Activated B cell treated with CpG ODN at 0.5 μM for 24 hours (primary cell): Measurements from ENCODE around the gene DPF3. TPM values are rescaled to one million over a fixed set of nuclear protein-coding genes. Genes with fewer than 3 reads are reported as not detected.

Experiments
- ATAC-seq: fragments of 200-7000 bp; cut with Tn5 transposase; one replicate; pipeline ENCODE4 v1.10.0; 2021; ENCODE audit warnings: low read depth, mild to moderate bottlenecking, moderate library complexity
- CTCF ChIA-PET: fragments of 350-600 bp; sonication (Branson Sonifier 250); formaldehyde crosslinking; loops from one replicate; lab custom pipeline; 2021; ENCODE audit warnings: antibody characterized with exemption; lab: Charles Lee
- POLR2A ChIA-PET: fragments of 350-600 bp; sonication (Branson Sonifier 250); formaldehyde crosslinking; loops from one replicate; lab custom pipeline; 2021; ENCODE audit warnings: antibody characterized with exemption; lab: Charles Lee
- DNase-seq: peaks from one replicate; pipeline ENCODE4 v3.0.0; 2022
- H3K27ac Mint-ChIP-seq: one replicate; pipeline ENCODE4 v1.8.0; 2020; ENCODE audit warnings: mixed read lengths
- H3K27me3 Mint-ChIP-seq: one replicate; pipeline ENCODE4 v1.8.0; 2021; ENCODE audit warnings: mixed read lengths
- H3K36me3 Mint-ChIP-seq: one replicate; pipeline ENCODE4 v1.8.0; 2021; ENCODE audit warnings: low read depth, mixed read lengths
- H3K4me1 Mint-ChIP-seq: one replicate; pipeline ENCODE4 v1.8.0; 2021; ENCODE audit warnings: mixed read lengths
- H3K4me3 Mint-ChIP-seq: one replicate; pipeline ENCODE4 v1.8.0; 2020; ENCODE audit warnings: mild to moderate bottlenecking, mixed read lengths
- H3K9me3 Mint-ChIP-seq: one replicate; pipeline ENCODE4 v1.8.0; 2020; ENCODE audit warnings: mixed read lengths
- CTCF ChIP-seq: fragments of 200-600 bp; IDR thresholded peaks from one replicate; pipeline ENCODE4 v1.8.0; 2022; ENCODE audit warnings: antibody characterized with exemption, mild to moderate bottlenecking
- intact Hi-C: fragments of 100-400 bp; cut with micrococcal nuclease; formaldehyde crosslinking; loops from one replicate; pipeline ENCODE4 v1.15.1; 2024
- total RNA-seq: library from RNA; stranded (reverse); gene quantifications from 2 replicates; pipeline ENCODE4 v1.2.3, GENCODE V29; 2022

Gene DPF3
- total RNA-seq, 1 donor from 2014 or later: 3.5 TPM

GRCh38 chr14:72812292-72812851, 81.5 kb downstream of the DPF3 start:
- no peaks in the 10 kb centered on the region for H3K9me3 Mint-ChIP-seq
- no peaks in the 10 kb centered on the region for H3K27me3 Mint-ChIP-seq
- H3K4me3 Mint-ChIP-seq: no peak overlapping the region
- ATAC-seq: no peak
- ChIA-PET POLR2A (interaction anchor here (0.5 kb wide), 1 partner anchor 51 kb away, joined by 9 read pairs; no protein-coding TSS in a partner anchor), CTCF (no interaction called here)
- peaks cover 3% of the 10 kb centered on the region for H3K36me3 Mint-ChIP-seq
- no peak for TF ChIP-seq CTCF
- intact Hi-C loops: no loop called here
- DNase-seq: no peak
- no peak overlapping the region for H3K27ac Mint-ChIP-seq
- H3K4me1 Mint-ChIP-seq: peaks cover 42% of the 10 kb centered on the region

- H3K27me3 Mint-ChIP-seq: no peaks in the 10 kb centered on the region
- no peak overlapping the region for H3K4me3 Mint-ChIP-seq
- no peak for TF ChIP-seq CTCF
- peak overlapping the region; percentile 43 for H3K27ac Mint-ChIP-seq
- intact Hi-C loops: no loop called here
- no peak for DNase-seq
- peaks cover 2% of the 10 kb centered on the region for H3K36me3 Mint-ChIP-seq
- H3K4me1 Mint-ChIP-seq: peaks cover 23% of the 10 kb centered on the region
- ATAC-seq: peak; percentile 52
- no peaks in the 10 kb centered on the region for H3K9me3 Mint-ChIP-seq
- POLR2A ChIA-PET: interaction anchor here (0.7 kb wide), 1 partner anchor 13 kb away, joined by 3 read pairs; no protein-coding TSS in a partner anchor
- CTCF ChIA-PET: no interaction called here
These were observed 83.7 kb downstream of the DPF3 start for GRCh38 chr14:72810201-72810600.

GRCh38 chr14:72809063-72809462, 84.8 kb downstream of the DPF3 start:
- no peak overlapping the region for H3K27ac Mint-ChIP-seq
- DNase-seq (no peak), ATAC-seq (no peak)
- H3K27me3 Mint-ChIP-seq: no peaks in the 10 kb centered on the region
- H3K9me3 Mint-ChIP-seq: no peaks in the 10 kb centered on the region
- H3K4me3 Mint-ChIP-seq: no peak overlapping the region
- POLR2A ChIA-PET: no interaction called here
- CTCF ChIA-PET: no interaction called here
- intact Hi-C loops: no loop called here
- TF ChIP-seq CTCF: no peak
- peaks cover 23% of the 10 kb centered on the region for H3K4me1 Mint-ChIP-seq
- H3K36me3 Mint-ChIP-seq: peaks cover 7% of the 10 kb centered on the region

GRCh38 chr14:72808564-72808963, 85.3 kb downstream of the DPF3 start:
- H3K4me3 Mint-ChIP-seq: no peak overlapping the region
- ATAC-seq (no peak), DNase-seq (no peak)
- ChIA-PET POLR2A (no interaction called here), CTCF (no interaction called here)
- no peaks in the 10 kb centered on the region for H3K27me3 Mint-ChIP-seq
- TF ChIP-seq CTCF: no peak
- peaks cover 23% of the 10 kb centered on the region for H3K4me1 Mint-ChIP-seq
- H3K27ac Mint-ChIP-seq: no peak overlapping the region
- H3K36me3 Mint-ChIP-seq: peaks cover 8% of the 10 kb centered on the region
- intact Hi-C loops: no loop called here
- H3K9me3 Mint-ChIP-seq: no peaks in the 10 kb centered on the region

- intact Hi-C loops: no loop called here
- no peak overlapping the region for H3K27ac Mint-ChIP-seq
- POLR2A ChIA-PET: no interaction called here
These were observed 91.3 kb downstream of the DPF3 start for GRCh38 chr14:72802588-72802946.

More at GRCh38 chr14:72802588-72802946, 91.3 kb downstream of the DPF3 start:
- Mint-ChIP-seq H3K4me1 (peaks cover 2% of the 10 kb centered on the region), H3K9me3 (no peaks in the 10 kb centered on the region), H3K36me3 (peaks cover 14% of the 10 kb centered on the region), H3K4me3 (no peak overlapping the region), H3K27me3 (no peaks in the 10 kb centered on the region)
- no peak for TF ChIP-seq CTCF
- CTCF ChIA-PET: no interaction called here
- ATAC-seq (no peak), DNase-seq (no peak)
